ENCODE results near the gene CDC14A.

Gene CDC14A

GRCh38 chr1:100308777-100309176 is 43.5 kb upstream of the CDC14A start:
- H3K27ac ChIP-seq (ENCODE audit: low read depth, low read length, poor library complexity, severe bottlenecking) = no peak overlapping the region
- no peaks in the 10 kb centered on the region for H3F3A ChIP-seq (ENCODE audit: insufficient read depth, low read length)
- H3K9ac ChIP-seq (ENCODE audit: low read length) = no peak overlapping the region
- H3K4me3 ChIP-seq (ENCODE audit: low read depth, low read length, poor library complexity, severe bottlenecking) = no peak overlapping the region
- no peaks in the 10 kb centered on the region for H3K36me3 ChIP-seq (ENCODE audit: insufficient read depth, low read length)
- no peaks in the 10 kb centered on the region for H3K27me3 ChIP-seq (ENCODE audit: insufficient read depth, low read length)
- no peak overlapping the region for H3K4me2 ChIP-seq (ENCODE audit: low read length)
- H3K79me2 ChIP-seq (ENCODE audit: insufficient read depth, low read length) = no peaks in the 10 kb centered on the region
- H3K9me2 ChIP-seq (ENCODE audit: low read depth, low read length) = no peaks in the 10 kb centered on the region
- H2AFZ ChIP-seq (ENCODE audit: low read length) = no peak overlapping the region
- no peaks in the 10 kb centered on the region for H4K20me1 ChIP-seq (ENCODE audit: insufficient read depth, low read length)
- no peaks in the 10 kb centered on the region for H3K9me3 ChIP-seq (ENCODE audit: low read length)
- H3K4me1 ChIP-seq (ENCODE audit: insufficient read depth, low read length, severe bottlenecking) = no peaks in the 10 kb centered on the region
- no peak for TF ChIP-seq EZH2 (IDR thresholded peaks at IDR 0.05; ENCODE audit: borderline replicate concordance, low read length)
- TF ChIP-seq, protein P1, sequence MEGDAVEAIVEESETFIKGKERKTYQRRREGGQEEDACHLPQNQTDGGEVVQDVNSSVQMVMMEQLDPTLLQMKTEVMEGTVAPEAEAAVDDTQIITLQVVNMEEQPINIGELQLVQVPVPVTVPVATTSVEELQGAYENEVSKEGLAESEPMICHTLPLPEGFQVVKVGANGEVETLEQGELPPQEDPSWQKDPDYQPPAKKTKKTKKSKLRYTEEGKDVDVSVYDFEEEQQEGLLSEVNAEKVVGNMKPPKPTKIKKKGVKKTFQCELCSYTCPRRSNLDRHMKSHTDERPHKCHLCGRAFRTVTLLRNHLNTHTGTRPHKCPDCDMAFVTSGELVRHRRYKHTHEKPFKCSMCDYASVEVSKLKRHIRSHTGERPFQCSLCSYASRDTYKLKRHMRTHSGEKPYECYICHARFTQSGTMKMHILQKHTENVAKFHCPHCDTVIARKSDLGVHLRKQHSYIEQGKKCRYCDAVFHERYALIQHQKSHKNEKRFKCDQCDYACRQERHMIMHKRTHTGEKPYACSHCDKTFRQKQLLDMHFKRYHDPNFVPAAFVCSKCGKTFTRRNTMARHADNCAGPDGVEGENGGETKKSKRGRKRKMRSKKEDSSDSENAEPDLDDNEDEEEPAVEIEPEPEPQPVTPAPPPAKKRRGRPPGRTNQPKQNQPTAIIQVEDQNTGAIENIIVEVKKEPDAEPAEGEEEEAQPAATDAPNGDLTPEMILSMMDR (IDR thresholded peaks at IDR 0.05; ENCODE audit: low read length) = no peak

DNA sequence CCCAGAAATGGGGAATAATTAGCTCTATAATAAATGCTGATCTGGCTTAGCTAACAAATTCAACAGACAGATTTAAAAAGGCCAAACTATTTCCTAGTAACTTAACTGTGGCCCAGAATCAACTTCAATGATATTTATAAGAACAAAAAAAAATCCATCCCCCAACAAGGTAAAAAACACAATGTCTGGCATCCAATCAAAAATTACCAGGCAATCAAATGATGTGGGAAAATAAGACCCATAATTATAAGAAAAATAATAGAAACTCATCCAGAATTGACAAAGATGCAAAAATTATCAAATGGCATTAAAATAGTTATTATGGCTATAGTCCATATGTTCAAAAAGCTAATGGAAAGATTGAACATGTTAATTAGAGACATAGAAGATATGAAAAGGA is 42.4 kb upstream of the CDC14A start:
- Histone ChIP-seq H3K9ac (ENCODE audit: low read length) (no peak overlapping the region), H3K27ac (ENCODE audit: low read depth, low read length, poor library complexity, severe bottlenecking) (no peak overlapping the region), H3K9me3 (ENCODE audit: low read length) (no peaks in the 10 kb centered on the region), H3K27me3 (ENCODE audit: insufficient read depth, low read length) (no peaks in the 10 kb centered on the region), H4K20me1 (ENCODE audit: insufficient read depth, low read length) (no peaks in the 10 kb centered on the region), H3K4me2 (ENCODE audit: low read length) (no peak overlapping the region), H2AFZ (ENCODE audit: low read length) (no peak overlapping the region), H3K4me1 (ENCODE audit: insufficient read depth, low read length, severe bottlenecking) (no peaks in the 10 kb centered on the region), H3K9me2 (ENCODE audit: low read depth, low read length) (no peaks in the 10 kb centered on the region), H3K79me2 (ENCODE audit: insufficient read depth, low read length) (no peaks in the 10 kb centered on the region), H3F3A (ENCODE audit: insufficient read depth, low read length) (no peaks in the 10 kb centered on the region), H3K4me3 (ENCODE audit: low read depth, low read length, poor library complexity, severe bottlenecking) (no peak overlapping the region), H3K36me3 (ENCODE audit: insufficient read depth, low read length) (no peaks in the 10 kb centered on the region)
- TF ChIP-seq EZH2 (IDR thresholded peaks at IDR 0.05; ENCODE audit: borderline replicate concordance, low read length) = no peak
- TF ChIP-seq, protein P1 (IDR thresholded peaks at IDR 0.05; ENCODE audit: low read length) = no peak

GRCh38 chr1:100313382-100313781 is 38.9 kb upstream of the CDC14A start:
- Histone ChIP-seq H3K27me3 (ENCODE audit: insufficient read depth, low read length) (no peaks in the 10 kb centered on the region), H3K9me3 (ENCODE audit: low read length) (peaks cover 9% of the 10 kb centered on the region; the same call in 1 of the 2 replicates), H3F3A (ENCODE audit: insufficient read depth, low read length) (no peaks in the 10 kb centered on the region), H2AFZ (ENCODE audit: low read length) (no peak overlapping the region), H3K27ac (ENCODE audit: low read depth, low read length, poor library complexity, severe bottlenecking) (no peak overlapping the region), H3K4me1 (ENCODE audit: insufficient read depth, low read length, severe bottlenecking) (no peaks in the 10 kb centered on the region), H3K9ac (ENCODE audit: low read length) (no peak overlapping the region), H4K20me1 (ENCODE audit: insufficient read depth, low read length) (no peaks in the 10 kb centered on the region), H3K9me2 (ENCODE audit: low read depth, low read length) (no peaks in the 10 kb centered on the region), H3K4me3 (ENCODE audit: low read depth, low read length, poor library complexity, severe bottlenecking) (no peak overlapping the region), H3K79me2 (ENCODE audit: insufficient read depth, low read length) (no peaks in the 10 kb centered on the region), H3K4me2 (ENCODE audit: low read length) (no peak overlapping the region), H3K36me3 (ENCODE audit: insufficient read depth, low read length) (no peaks in the 10 kb centered on the region)
- TF ChIP-seq, protein P1 (IDR thresholded peaks at IDR 0.05; ENCODE audit: low read length) = no peak
- TF ChIP-seq EZH2 (IDR thresholded peaks at IDR 0.05; ENCODE audit: borderline replicate concordance, low read length) = no peak
